ENCODE measurements around the gene MRPL33. TPM values are rescaled to one million over a fixed set of nuclear protein-coding genes. Genes with fewer than 3 reads are reported as not detected.
A peak's percentile ranks its signal among the peaks of the same experiment; 100 is the strongest.

The MRPL33 gene
- total and polyA plus RNA-seq, 2 of the 13 experiments (the other 11 are each of a cell fraction or from before 2014, with no cell fraction given): 69.7 to 218 TPM

DNA sequence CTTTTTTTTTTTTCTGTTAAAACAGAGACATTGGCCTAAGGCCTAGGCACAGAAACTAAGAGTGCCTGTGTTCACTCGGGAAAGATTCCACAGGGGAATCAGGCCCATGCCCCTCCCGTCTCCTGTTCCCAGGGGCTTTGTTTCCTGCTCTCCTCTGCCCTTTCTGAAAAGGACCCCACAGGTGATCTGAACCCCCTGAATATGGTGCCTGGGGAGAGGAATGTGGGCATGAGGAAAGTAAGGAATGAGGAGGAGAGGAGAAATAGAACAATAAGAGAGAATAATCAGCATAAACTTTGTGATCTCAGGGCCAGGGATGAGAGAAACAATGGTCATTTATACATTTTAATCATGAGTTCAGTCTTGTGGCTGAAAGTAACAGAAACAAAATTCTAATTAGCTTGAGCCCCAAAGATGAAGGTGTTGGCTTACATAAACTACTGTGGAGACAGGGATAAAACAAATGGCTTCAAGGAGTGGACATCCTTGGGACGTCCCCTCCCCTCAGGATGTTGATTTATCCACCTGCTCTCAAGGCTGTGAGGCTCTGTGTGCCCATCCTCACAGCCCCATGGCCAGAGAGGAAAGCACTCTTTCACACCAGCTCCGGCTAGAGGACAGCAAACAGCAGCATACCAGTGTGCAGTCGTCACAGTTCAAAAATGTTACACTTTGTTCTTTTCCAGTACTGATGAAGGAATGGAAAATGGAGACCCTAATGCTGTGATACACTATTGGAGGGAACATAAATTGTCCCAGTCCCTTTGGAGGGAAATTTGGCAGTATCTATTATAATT is 46.4 kb upstream of the MRPL33 start (continued):
- TF ChIP-seq FOXC1 (CRISPR knock-in tag; IDR thresholded peaks at IDR 0.05; ENCODE audit: borderline replicate concordance) (no peak), ZBTB1 (CRISPR knock-in tag; IDR thresholded peaks at IDR 0.05; ENCODE audit: borderline replicate concordance) (no peak), FUBP1 (CRISPR knock-in tag; IDR thresholded peaks at IDR 0.05; ENCODE audit: borderline replicate concordance) (no peak), ZNF660 (CRISPR knock-in tag; IDR thresholded peaks at IDR 0.05; ENCODE audit: borderline replicate concordance, low read depth) (no peak), ZBTB39 (CRISPR knock-in tag; IDR thresholded peaks at IDR 0.05) (no peak), SNAI1 (CRISPR knock-in tag; IDR thresholded peaks at IDR 0.05; ENCODE audit: borderline replicate concordance) (0 out of 2 replicates have a peak, but pooled peaks have one; percentile 76), ERF (CRISPR knock-in tag; IDR thresholded peaks at IDR 0.05) (peak; percentile 89), ZNF20 (CRISPR knock-in tag; IDR thresholded peaks at IDR 0.05) (no peak), NBN (conservative IDR thresholded peaks at IDR 0.05) (no peak), AHDC1 (CRISPR knock-in tag; IDR thresholded peaks at IDR 0.05; ENCODE audit: borderline replicate concordance) (peak; percentile 72; the same call in 1 of the 2 replicates), SRSF4 (IDR thresholded peaks at IDR 0.05; ENCODE audit: low read depth, low read length, poor library complexity, severe bottlenecking) (no peak), AGO1 (IDR thresholded peaks at IDR 0.05; ENCODE audit: low read depth, low read length, poor library complexity, severe bottlenecking) (no peak), ZZZ3 (CRISPR knock-in tag; IDR thresholded peaks at IDR 0.05; ENCODE audit: borderline replicate concordance) (no peak)
- TF ChIP-seq, protein P1, sequence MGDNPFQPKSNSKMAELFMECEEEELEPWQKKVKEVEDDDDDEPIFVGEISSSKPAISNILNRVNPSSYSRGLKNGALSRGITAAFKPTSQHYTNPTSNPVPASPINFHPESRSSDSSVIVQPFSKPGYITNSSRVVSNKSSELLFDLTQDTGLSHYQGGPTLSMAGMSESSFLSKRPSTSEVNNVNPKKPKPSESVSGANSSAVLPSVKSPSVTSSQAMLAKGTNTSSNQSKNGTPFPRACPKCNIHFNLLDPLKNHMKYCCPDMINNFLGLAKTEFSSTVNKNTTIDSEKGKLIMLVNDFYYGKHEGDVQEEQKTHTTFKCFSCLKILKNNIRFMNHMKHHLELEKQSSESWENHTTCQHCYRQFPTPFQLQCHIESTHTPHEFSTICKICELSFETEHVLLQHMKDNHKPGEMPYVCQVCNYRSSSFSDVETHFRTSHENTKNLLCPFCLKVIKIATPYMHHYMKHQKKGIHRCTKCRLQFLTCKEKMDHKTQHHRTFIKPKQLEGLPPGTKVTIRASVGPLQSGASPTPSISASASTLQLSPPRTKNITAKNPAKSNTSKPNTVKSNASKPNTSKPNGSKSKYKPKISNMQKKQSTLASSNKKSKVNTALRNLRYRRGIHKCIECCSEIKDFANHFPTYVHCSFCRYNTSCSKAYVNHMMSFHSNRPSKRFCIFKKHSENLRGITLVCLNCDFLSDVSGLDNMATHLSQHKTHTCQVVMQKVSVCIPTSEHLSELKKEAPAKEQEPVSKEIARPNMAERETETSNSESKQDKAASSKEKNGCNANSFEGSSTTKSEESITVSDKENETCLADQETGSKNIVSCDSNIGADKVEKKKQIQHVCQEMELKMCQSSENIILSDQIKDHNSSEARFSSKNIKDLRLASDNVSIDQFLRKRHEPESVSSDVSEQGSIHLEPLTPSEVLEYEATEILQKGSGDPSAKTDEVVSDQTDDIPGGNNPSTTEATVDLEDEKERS (CRISPR knock-in tag; IDR thresholded peaks at IDR 0.05): no peak
